AG04450 (cell line): Measurements from ENCODE around the gene RPS24. TPM values are rescaled to one million over a fixed set of nuclear protein-coding genes. Genes with fewer than 3 reads are reported as not detected.
"Not testable (repeated sequence)": the region's sequence is repeated elsewhere in the genome, so short reads cannot be mapped to it uniquely, and the experiment has no call there.

Experiments
- CTCF ChIA-PET: fragments of 300-600, 350-600 bp; formaldehyde crosslinking; extraction: SDS; loops from one replicate; lab custom pipeline; 2022; ENCODE audit warnings: antibody characterized with exemption, inconsistent platforms; lab: Charles Lee
- POLR2A ChIA-PET: fragments of 350-600 bp; formaldehyde crosslinking; extraction: SDS; loops from one replicate; lab custom pipeline; 2021; ENCODE audit warnings: antibody characterized with exemption, inconsistent platforms; lab: Yijun Ruan, JAX
- DNase-seq: peaks from one replicate; pipeline ENCODE4 v3.0.0-alpha.2; 2011; ENCODE audit warnings: low read depth, low spot score
- H3K27ac ChIP-seq: one replicate; pipeline ENCODE4 v1.5.1; 2012; ENCODE audit warnings: low read depth, low read length, control low read depth
- H3K27me3 ChIP-seq: one replicate; pipeline ENCODE4 v1.6.0; 2012; ENCODE audit warnings: low read length; ENCODE audit not compliant: control insufficient read depth, insufficient read depth
- H3K4me3 ChIP-seq: 2 replicates; pipeline ENCODE4 v1.5.1; 2011; ENCODE audit warnings: mild to moderate bottlenecking, low read depth, low read length, control low read depth
- H3K9me3 ChIP-seq: 2 replicates; pipeline ENCODE4 v1.5.1; 2012; ENCODE audit warnings: low read length; ENCODE audit not compliant: control insufficient read depth, insufficient read depth
- CTCF ChIP-seq: IDR thresholded peaks from 2 replicates; pipeline ENCODE4 v1.5.1; 2011; ENCODE audit warnings: low read depth, low read length, control low read depth, inconsistent platforms
- polyA plus RNA-seq: library from polyadenylated mRNA; depleted of rRNA; stranded (reverse); fragments of >200 nt; gene quantifications from 2 replicates; pipeline ENCODE4 v1.2.3, GENCODE V29; 2011

RPS24 gene
- polyA plus RNA-seq, 1 experiment, result 3,777 TPM

- Histone ChIP-seq H3K4me3 (no peak overlapping the region), H3K9me3 (no peaks in the 10 kb centered on the region), H3K27me3 (no peaks in the 10 kb centered on the region), H3K27ac (no peak overlapping the region)
- CTCF ChIA-PET, result no interaction called here
- no peak for DNase-seq
- TF ChIP-seq CTCF, result no peak
- POLR2A ChIA-PET, result no interaction called here
Measured at GRCh38 chr10:77993620-77994019, 40.0 kb upstream of the RPS24 start.

GRCh38 chr10:77998780-77999179 lies 34.9 kb upstream of the RPS24 start:
- CTCF ChIA-PET, H3K27me3 ChIP-seq, POLR2A ChIA-PET, H3K9me3 ChIP-seq, DNase-seq, H3K4me3 ChIP-seq, H3K27ac ChIP-seq: not testable (repeated sequence)

- DNase-seq, result no peak
- POLR2A ChIA-PET, result no interaction called here
- Histone ChIP-seq H3K27ac (no peak overlapping the region), H3K4me3 (no peak overlapping the region), H3K27me3 (no peaks in the 10 kb centered on the region), H3K9me3 (no peaks in the 10 kb centered on the region)
- no peak for TF ChIP-seq CTCF
- CTCF ChIA-PET, result no interaction called here
Measured at GRCh38 chr10:78000206-78000605, 33.5 kb upstream of the RPS24 start.

GRCh38 chr10:78000956-78001472 lies 32.6 kb upstream of the RPS24 start:
- CTCF ChIA-PET, result no interaction called here
- TF ChIP-seq CTCF, result no peak
- no peak for DNase-seq
- Histone ChIP-seq H3K4me3 (no peak overlapping the region), H3K9me3 (no peaks in the 10 kb centered on the region), H3K27me3 (no peaks in the 10 kb centered on the region), H3K27ac (no peak overlapping the region)
- POLR2A ChIA-PET, result no interaction called here

GRCh38 chr10:78002541-78003288 lies 30.9 kb upstream of the RPS24 start:
- no peak for DNase-seq
- POLR2A ChIA-PET, result no interaction called here
- CTCF ChIA-PET, result no interaction called here
- TF ChIP-seq CTCF, result no peak
- H3K9me3 ChIP-seq, result no peaks in the 10 kb centered on the region
- no peak overlapping the region for H3K27ac ChIP-seq
- H3K27me3 ChIP-seq, result no peaks in the 10 kb centered on the region
- no peak overlapping the region for H3K4me3 ChIP-seq
